H9 (cell line): ENCODE results near the gene ADAD2. TPM values are rescaled to one million over a fixed set of nuclear protein-coding genes. Genes with fewer than 3 reads are reported as not detected.

ENCODE experiments used
- DNase-seq: peaks from one replicate; pipeline ENCODE4 v3.0.0-alpha.2; 2017
- H2AFZ ChIP-seq: one replicate; pipeline ENCODE4 v1.6.1; 2013; ENCODE audit warnings: mild to moderate bottlenecking, low read length, control low read depth, moderate library complexity
- H2AK5ac ChIP-seq: 2 replicates; pipeline ENCODE4 v1.6.1; 2013; ENCODE audit warnings: low read length, control low read depth, mixed read lengths; ENCODE audit not compliant: insufficient read length
- H2BK120ac ChIP-seq: one replicate; pipeline ENCODE4 v1.6.1; 2013; ENCODE audit warnings: low read depth, mild to moderate bottlenecking, low read length, control low read depth, inconsistent platforms; ENCODE audit not compliant: poor library complexity, severe bottlenecking
- H2BK12ac ChIP-seq: 2 replicates; pipeline ENCODE4 v1.6.1; 2013; ENCODE audit warnings: low read length, control low read depth, mixed read lengths, low read depth; ENCODE audit not compliant: insufficient read length
- H2BK15ac ChIP-seq: 2 replicates; pipeline ENCODE4 v1.6.1; 2013; ENCODE audit warnings: low read depth, low read length, control low read depth
- H2BK20ac ChIP-seq: one replicate; pipeline ENCODE4 v1.6.1; 2013; ENCODE audit warnings: low read depth, mild to moderate bottlenecking, low read length, control low read depth, inconsistent platforms; ENCODE audit not compliant: poor library complexity, severe bottlenecking
- H2BK5ac ChIP-seq: 2 replicates; pipeline ENCODE4 v1.6.1; 2013; ENCODE audit warnings: low read length, control low read depth, mixed read lengths; ENCODE audit not compliant: insufficient read length
- H3K14ac ChIP-seq: 2 replicates; pipeline ENCODE4 v1.6.1; 2013; ENCODE audit warnings: low read length, control low read depth; ENCODE audit not compliant: insufficient read depth
- H3K18ac ChIP-seq: 2 replicates; pipeline ENCODE4 v1.6.1; 2013; ENCODE audit warnings: low read depth, mild to moderate bottlenecking, mixed read lengths, low read length, control low read depth; ENCODE audit not compliant: insufficient read length
- H3K23ac ChIP-seq: 2 replicates; pipeline ENCODE4 v1.6.1; 2013; ENCODE audit warnings: low read length, control low read depth, mixed read lengths, low read depth; ENCODE audit not compliant: insufficient read length
- H3K23me2 ChIP-seq: 2 replicates; pipeline ENCODE4 v1.6.1; 2013; ENCODE audit warnings: low read depth, mild to moderate bottlenecking, mixed read lengths, low read length, control low read depth; ENCODE audit not compliant: insufficient read length, poor library complexity, severe bottlenecking
- H3K27ac ChIP-seq: 2 replicates; pipeline ENCODE4 v1.5.1; 2013; ENCODE audit warnings: low read length, control low read depth, mixed read lengths, low read depth; ENCODE audit not compliant: insufficient read length
- H3K27me3 ChIP-seq: 2 replicates; pipeline ENCODE4 v1.6.1; 2013; ENCODE audit warnings: low read length, control low read depth, inconsistent platforms; ENCODE audit not compliant: insufficient read depth
- H3K4ac ChIP-seq: 2 replicates; pipeline ENCODE4 v1.6.1; 2013; ENCODE audit warnings: low read depth, mild to moderate bottlenecking, control low read depth, inconsistent platforms, low read length, moderate library complexity
- H3K4me1 ChIP-seq: 2 replicates; pipeline ENCODE4 v1.6.1; 2013; ENCODE audit warnings: low read length, control low read depth, inconsistent platforms; ENCODE audit not compliant: insufficient read depth
- H3K4me2 ChIP-seq: 2 replicates; pipeline ENCODE4 v1.6.1; 2013; ENCODE audit warnings: low read length, control low read depth, mixed read lengths; ENCODE audit not compliant: insufficient read length, insufficient read depth
- H3K56ac ChIP-seq: 2 replicates; pipeline ENCODE4 v1.6.1; 2013; ENCODE audit warnings: low read depth, mild to moderate bottlenecking, mixed read lengths, low read length, control low read depth; ENCODE audit not compliant: insufficient read length
- H3K79me1 ChIP-seq: 2 replicates; pipeline ENCODE4 v1.6.1; 2013; ENCODE audit warnings: low read depth, mild to moderate bottlenecking, moderate library complexity, low read length, control low read depth, inconsistent platforms; ENCODE audit not compliant: insufficient read depth, poor library complexity, severe bottlenecking
- H3K79me2 ChIP-seq: 2 replicates; pipeline ENCODE4 v1.6.1; 2013; ENCODE audit warnings: low read length, control low read depth, inconsistent platforms; ENCODE audit not compliant: insufficient read depth
- H3K9ac ChIP-seq: 2 replicates; pipeline ENCODE4 v1.6.1; 2013; ENCODE audit warnings: low read length, control low read depth, mixed read lengths; ENCODE audit not compliant: insufficient read length; ENCODE audit errors: extremely low read depth
- H3K9me3 ChIP-seq: one replicate; pipeline ENCODE4 v1.6.1; 2013; ENCODE audit warnings: low read depth, low read length, inconsistent platforms; ENCODE audit not compliant: control insufficient read depth
- H3T11ph ChIP-seq: one replicate; pipeline ENCODE4 v1.6.1; 2013; ENCODE audit warnings: mild to moderate bottlenecking, low read length, control low read depth, inconsistent platforms
- H4K20me1 ChIP-seq: one replicate; pipeline ENCODE4 v1.6.1; 2013; ENCODE audit not compliant: control insufficient read depth, insufficient read length, insufficient read depth
- H4K5ac ChIP-seq: 2 replicates; pipeline ENCODE4 v1.6.1; 2013; ENCODE audit warnings: low read depth, mild to moderate bottlenecking, mixed read lengths, low read length, control low read depth; ENCODE audit not compliant: insufficient read length
- H4K8ac ChIP-seq: replicated peaks from 2 replicates; pipeline ENCODE4 v1.6.1; 2013; ENCODE audit warnings: low read length, control low read depth, mixed read lengths, low read depth; ENCODE audit not compliant: insufficient read length
- H4K91ac ChIP-seq: 2 replicates; pipeline ENCODE4 v1.6.1; 2013; ENCODE audit warnings: low read depth, mild to moderate bottlenecking, moderate library complexity, mixed read lengths, low read length, control low read depth; ENCODE audit not compliant: insufficient read length
- H3K27ac Mint-ChIP-seq, 3 experiments: 2 replicates in 2 of 3; 3 replicates in 1 of 3; pipeline ENCODE4 v1.8.0; 2020 to 2021; ENCODE audit warnings: mixed read lengths in 3 of 3, mild to moderate bottlenecking in 1 of 3, moderate library complexity in 1 of 3
- H3K27me3 Mint-ChIP-seq: 2 replicates; pipeline ENCODE4 v1.8.0; 2021; ENCODE audit warnings: low read depth, mild to moderate bottlenecking, moderate library complexity, mixed read lengths
- H3K36me3 Mint-ChIP-seq, 3 experiments: 2 replicates in 2 of 3; 3 replicates in 1 of 3; pipeline ENCODE4 v1.8.0; 2020 to 2021; ENCODE audit warnings: low read depth in 3 of 3, mixed read lengths in 3 of 3; ENCODE audit not compliant: insufficient read depth in 1 of 3
- H3K4me1 Mint-ChIP-seq, 2 experiments: 2 replicates each; pipeline ENCODE4 v1.8.0; 2020; ENCODE audit warnings: mixed read lengths in 2 of 2
- H3K4me3 Mint-ChIP-seq, 2 experiments: 2 replicates in 1 of 2; 3 replicates in 1 of 2; pipeline ENCODE4 v1.8.0; 2020 to 2021; ENCODE audit warnings: mild to moderate bottlenecking in 2 of 2, mixed read lengths in 2 of 2, moderate library complexity in 1 of 2
- H3K9me3 Mint-ChIP-seq, 2 experiments: 2 replicates in 1 of 2; 3 replicates in 1 of 2; pipeline ENCODE4 v1.8.0; 2020; ENCODE audit warnings: mild to moderate bottlenecking in 2 of 2, mixed read lengths in 2 of 2, moderate library complexity in 1 of 2
- WGBS: extraction: QIAGEN DNeasy Blood & Tissue Kit; methylation state at CpG from one replicate; pipeline ENCODE4 v1.1.7; 2013; ENCODE audit warnings: missing lambda C conversion rate, low lambda C conversion rate, mixed read lengths; ENCODE audit not compliant: insufficient read length; ENCODE audit errors: extremely low coverage; 5-methylcytosine and 5-hydroxymethylcytosine counted together
- total RNA-seq: library from RNA; stranded (reverse); gene quantifications from 2 replicates; pipeline ENCODE4 v1.2.1, GENCODE V29; 2021
- TF ChIP-seq, protein P1 (sequence below): fragments of 200-600 bp; sonication (generic); conservative IDR thresholded peaks from 3 replicates; pipeline ENCODE4 v1.8.0; 2021; ENCODE audit warnings: antibody characterized with exemption, mild to moderate bottlenecking

Gene ADAD2
- total RNA-seq, 1 experiment from 2014 or later, result 1.0 TPM

- no peak overlapping the region; a peak in 1 of 7 replicates for H3K27ac Mint-ChIP-seq
- WGBS, result no CpG with 5 or more reads among the region's 7 CpGs
Measured at GRCh38 chr16:84193480-84193879, 2.5 kb downstream of the ADAD2 start.

More at GRCh38 chr16:84193480-84193879, 2.5 kb downstream of the ADAD2 start:
- Histone ChIP-seq H3K18ac (no peak overlapping the region), H3K27me3 (no peaks in the 10 kb centered on the region), H3K23ac (no peak overlapping the region), H4K5ac (no peak overlapping the region), H4K20me1 (no peaks in the 10 kb centered on the region), H2BK12ac (no peak overlapping the region), H4K8ac (no peak overlapping the region), H2AFZ (no peak overlapping the region), H3T11ph (no peak overlapping the region), H3K9ac (no peak overlapping the region), H2BK120ac (no peak overlapping the region), H2AK5ac (no peak overlapping the region), H3K4me1 (no peaks in the 10 kb centered on the region), H3K79me1 (no peaks in the 10 kb centered on the region), H3K4ac (no peak overlapping the region), H3K27ac (no peak overlapping the region), H3K9me3 (no peaks in the 10 kb centered on the region), H2BK5ac (no peak overlapping the region), H2BK15ac (no peak overlapping the region), H3K56ac (no peak overlapping the region), H3K79me2 (no peaks in the 10 kb centered on the region), H3K23me2 (no peaks in the 10 kb centered on the region), H3K14ac (no peak overlapping the region), H3K4me2 (no peak overlapping the region), H4K91ac (no peak overlapping the region), H2BK20ac (no peak overlapping the region)
- TF ChIP-seq, protein P1, sequence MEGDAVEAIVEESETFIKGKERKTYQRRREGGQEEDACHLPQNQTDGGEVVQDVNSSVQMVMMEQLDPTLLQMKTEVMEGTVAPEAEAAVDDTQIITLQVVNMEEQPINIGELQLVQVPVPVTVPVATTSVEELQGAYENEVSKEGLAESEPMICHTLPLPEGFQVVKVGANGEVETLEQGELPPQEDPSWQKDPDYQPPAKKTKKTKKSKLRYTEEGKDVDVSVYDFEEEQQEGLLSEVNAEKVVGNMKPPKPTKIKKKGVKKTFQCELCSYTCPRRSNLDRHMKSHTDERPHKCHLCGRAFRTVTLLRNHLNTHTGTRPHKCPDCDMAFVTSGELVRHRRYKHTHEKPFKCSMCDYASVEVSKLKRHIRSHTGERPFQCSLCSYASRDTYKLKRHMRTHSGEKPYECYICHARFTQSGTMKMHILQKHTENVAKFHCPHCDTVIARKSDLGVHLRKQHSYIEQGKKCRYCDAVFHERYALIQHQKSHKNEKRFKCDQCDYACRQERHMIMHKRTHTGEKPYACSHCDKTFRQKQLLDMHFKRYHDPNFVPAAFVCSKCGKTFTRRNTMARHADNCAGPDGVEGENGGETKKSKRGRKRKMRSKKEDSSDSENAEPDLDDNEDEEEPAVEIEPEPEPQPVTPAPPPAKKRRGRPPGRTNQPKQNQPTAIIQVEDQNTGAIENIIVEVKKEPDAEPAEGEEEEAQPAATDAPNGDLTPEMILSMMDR, result no peak
- no peak for DNase-seq
- Mint-ChIP-seq H3K9me3 (no peaks in the 10 kb centered on the region), H3K4me3 (no peak overlapping the region), H3K36me3 (no peaks in the 10 kb centered on the region), H3K4me1 (peaks cover 3 to 18% of the 10 kb centered on the region in 2 experiments; a peak in 3 of 4 replicates), H3K27me3 (peaks cover 4% of the 10 kb centered on the region; the same call in 1 of the 2 replicates)
